Measurements from ENCODE around the gene ASB2.

The ASB2 gene

DNA sequence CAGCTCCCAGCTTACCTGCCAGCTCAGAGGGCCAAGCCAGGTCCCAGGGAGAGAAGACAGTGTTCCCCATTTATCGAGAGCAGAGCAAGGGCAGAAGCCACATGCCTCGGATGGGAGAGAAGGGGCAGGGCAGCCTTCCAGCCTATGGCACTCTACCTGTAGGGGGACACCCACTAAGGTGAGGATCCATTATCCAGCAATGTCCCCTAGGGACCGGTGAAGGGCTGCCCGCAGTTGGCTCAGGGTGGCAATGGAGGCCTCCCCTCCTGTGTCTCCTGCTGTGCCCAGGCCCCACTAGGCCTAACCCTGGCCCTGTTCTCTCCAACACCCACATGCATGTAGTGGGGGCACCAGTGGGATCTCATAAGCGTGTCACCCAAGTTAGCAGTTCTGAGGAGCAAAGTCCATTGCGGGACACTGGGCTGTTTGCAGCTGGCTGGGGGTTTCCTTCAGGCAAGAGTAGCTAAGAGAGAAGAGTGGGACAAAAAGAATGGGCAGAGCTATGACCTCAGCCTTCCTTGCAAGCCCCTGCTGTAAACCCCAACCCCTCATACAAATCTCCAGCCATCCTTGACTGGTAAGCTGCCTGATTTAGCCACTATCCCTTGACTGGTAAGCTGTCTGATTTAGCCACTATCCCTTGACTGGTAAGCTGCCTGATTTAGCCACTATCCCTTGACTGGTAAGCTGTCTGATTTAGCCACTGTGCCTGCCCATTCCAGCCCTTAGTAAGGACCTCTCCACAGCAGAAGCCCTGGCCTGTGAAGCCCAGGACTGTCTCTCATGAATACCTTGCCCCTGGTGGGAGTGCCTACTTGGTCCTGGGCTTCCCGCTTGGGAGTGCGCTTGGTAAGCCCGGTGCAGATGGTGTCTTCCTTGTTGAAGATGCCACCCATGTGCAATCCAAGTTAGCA, 5.2 kb upstream of the ASB2 start:
- Histone ChIP-seq H3K4me1 (ENCODE audit: control insufficient read depth, insufficient read depth, low read length) (peaks cover 14% of the 10 kb centered on the region), H3K27me3 (ENCODE audit: control insufficient read depth, insufficient read depth, low read length, poor library complexity, severe bottlenecking) (no peaks in the 10 kb centered on the region), H3K36me3 (ENCODE audit: control insufficient read depth, insufficient read depth, low read length) (no peaks in the 10 kb centered on the region), H3K27ac (ENCODE audit: insufficient read depth, low read depth, low read length, poor library complexity, severe bottlenecking) (no peak overlapping the region), H3K9me3 (ENCODE audit: control insufficient read depth, low read length) (no peaks in the 10 kb centered on the region), H3K4me3 (ENCODE audit: insufficient read depth, low read depth, low read length) (no peak overlapping the region)
- WGBS, 2 experiments = 94 to 95% methylated on average over 9 of the region's 9 CpGs

DNA sequence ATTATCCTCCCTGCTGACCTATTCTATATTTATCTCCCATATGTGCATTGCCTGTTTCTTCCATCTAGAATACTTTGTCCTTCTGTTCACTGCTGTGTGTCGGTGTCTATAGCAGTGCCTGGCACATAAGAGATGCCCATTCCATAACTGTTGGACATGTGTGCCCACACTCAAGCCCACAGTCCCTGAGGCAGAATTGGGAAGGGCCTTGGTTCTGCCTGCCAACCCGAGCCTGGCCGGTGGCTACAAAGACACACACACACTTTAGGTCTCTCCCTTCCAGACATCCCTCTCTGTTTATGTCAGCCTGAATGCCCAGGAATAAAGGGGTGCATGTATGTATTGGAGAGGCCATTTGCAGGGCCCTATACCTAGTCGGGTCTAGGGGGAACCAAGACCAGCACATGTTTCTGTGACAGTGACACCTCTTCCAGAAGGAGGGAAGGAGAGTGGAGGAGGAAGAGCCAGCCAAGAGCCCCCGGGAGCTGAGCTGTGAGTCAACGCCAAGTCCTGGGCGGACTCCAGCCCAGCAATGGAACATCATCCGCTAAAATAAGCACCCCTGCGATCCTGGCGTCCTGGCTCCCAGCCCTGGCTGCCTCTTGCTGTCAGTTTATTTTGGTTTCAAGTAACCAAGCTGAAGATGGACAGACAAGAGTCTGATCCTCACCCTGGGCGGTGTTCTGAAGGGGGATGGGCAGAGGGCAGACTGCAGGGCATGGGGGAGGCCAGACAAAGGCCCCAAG, 4.3 kb upstream of the ASB2 start:
- Histone ChIP-seq H3K36me3 (ENCODE audit: control insufficient read depth, insufficient read depth, low read length) (no peaks in the 10 kb centered on the region), H3K9me3 (ENCODE audit: control insufficient read depth, low read length) (no peaks in the 10 kb centered on the region), H3K27ac (ENCODE audit: insufficient read depth, low read depth, low read length, poor library complexity, severe bottlenecking) (no peak overlapping the region), H3K4me1 (ENCODE audit: control insufficient read depth, insufficient read depth, low read length) (peaks cover 18% of the 10 kb centered on the region), H3K4me3 (ENCODE audit: insufficient read depth, low read depth, low read length) (no peak overlapping the region), H3K27me3 (ENCODE audit: control insufficient read depth, insufficient read depth, low read length, poor library complexity, severe bottlenecking) (no peaks in the 10 kb centered on the region)
- 94% methylated on average over 11 of the region's 11 CpGs for WGBS, 2 experiments

DNA sequence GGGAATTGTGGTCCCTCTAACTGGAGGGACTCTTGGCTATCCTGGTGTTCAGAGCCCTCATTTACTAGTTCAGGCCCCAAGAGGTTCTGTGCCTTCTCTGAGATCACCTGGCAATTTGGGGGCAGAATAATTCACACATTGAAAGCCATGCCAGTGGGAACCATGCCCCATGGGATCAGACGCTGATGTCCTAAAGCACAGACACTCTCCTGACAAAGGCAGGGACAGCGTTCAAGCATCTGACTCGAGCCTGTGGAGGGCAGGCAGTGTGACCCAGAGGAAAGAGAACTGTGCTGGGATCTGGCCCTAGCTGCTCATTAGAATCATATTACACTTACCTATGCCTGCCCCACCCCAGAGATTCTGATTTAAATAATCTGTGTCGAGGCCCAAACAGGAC, 2.4 kb upstream of the ASB2 start:
- no peaks in the 10 kb centered on the region for H3K27me3 ChIP-seq (ENCODE audit: control insufficient read depth, insufficient read depth, low read length, poor library complexity, severe bottlenecking)
- no peaks in the 10 kb centered on the region for H3K9me3 ChIP-seq (ENCODE audit: control insufficient read depth, low read length)
- H3K4me3 ChIP-seq (ENCODE audit: insufficient read depth, low read depth, low read length) = no peak overlapping the region
- no peaks in the 10 kb centered on the region for H3K36me3 ChIP-seq (ENCODE audit: control insufficient read depth, insufficient read depth, low read length)
- 76 to 79% methylated on average over 4 of the region's 4 CpGs for WGBS, 2 experiments
- no peak overlapping the region for H3K27ac ChIP-seq (ENCODE audit: insufficient read depth, low read depth, low read length, poor library complexity, severe bottlenecking)
- peaks cover 13% of the 10 kb centered on the region for H3K4me1 ChIP-seq (ENCODE audit: control insufficient read depth, insufficient read depth, low read length)

DNA sequence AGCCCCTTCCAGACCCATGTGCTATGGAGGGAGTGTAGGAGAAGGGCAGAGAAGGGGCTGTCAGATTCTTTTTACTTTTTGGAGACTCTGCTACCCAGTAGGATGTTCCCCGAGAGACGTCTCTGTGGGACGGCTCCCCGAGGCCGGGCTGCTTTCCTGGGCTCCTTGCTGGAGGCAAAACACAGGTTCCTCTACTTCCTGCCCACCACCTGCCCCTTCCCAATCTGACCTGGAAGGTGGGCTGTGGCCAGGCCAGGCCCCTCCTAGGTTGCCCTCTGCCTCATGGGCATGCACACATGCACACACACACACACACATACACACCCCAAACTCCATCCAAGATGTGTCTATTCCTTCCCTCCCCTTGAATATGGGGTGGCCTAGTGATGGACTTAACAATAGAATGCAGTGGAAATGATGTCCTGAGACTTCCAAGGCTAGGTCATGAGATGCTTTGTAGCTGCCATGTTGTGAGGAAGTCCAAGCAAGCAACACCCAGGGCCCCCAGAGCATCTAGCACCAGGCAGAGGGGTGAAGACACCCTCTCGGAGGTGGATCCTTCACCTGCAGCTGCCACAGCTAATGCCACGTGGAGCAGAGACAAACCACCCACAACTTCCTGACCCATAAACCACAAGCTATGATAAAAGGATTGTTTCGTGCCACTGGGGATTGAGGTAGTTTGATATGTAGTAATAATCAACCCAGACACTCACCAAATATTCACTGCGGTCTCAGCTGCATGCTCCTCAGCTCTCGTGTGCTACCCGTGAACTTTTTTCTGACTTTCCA, 1.6 kb upstream of the ASB2 start:
- no peaks in the 10 kb centered on the region for H3K36me3 ChIP-seq (ENCODE audit: control insufficient read depth, insufficient read depth, low read length)
- H3K4me3 ChIP-seq (ENCODE audit: insufficient read depth, low read depth, low read length) = no peak overlapping the region
- 96% methylated on average over 10 of the region's 11 CpGs for WGBS, 2 experiments
- H3K9me3 ChIP-seq (ENCODE audit: control insufficient read depth, low read length) = no peaks in the 10 kb centered on the region
- H3K27me3 ChIP-seq (ENCODE audit: control insufficient read depth, insufficient read depth, low read length, poor library complexity, severe bottlenecking) = no peaks in the 10 kb centered on the region
- H3K4me1 ChIP-seq (ENCODE audit: control insufficient read depth, insufficient read depth, low read length) = peaks cover 13% of the 10 kb centered on the region
- no peak overlapping the region for H3K27ac ChIP-seq (ENCODE audit: insufficient read depth, low read depth, low read length, poor library complexity, severe bottlenecking)

DNA sequence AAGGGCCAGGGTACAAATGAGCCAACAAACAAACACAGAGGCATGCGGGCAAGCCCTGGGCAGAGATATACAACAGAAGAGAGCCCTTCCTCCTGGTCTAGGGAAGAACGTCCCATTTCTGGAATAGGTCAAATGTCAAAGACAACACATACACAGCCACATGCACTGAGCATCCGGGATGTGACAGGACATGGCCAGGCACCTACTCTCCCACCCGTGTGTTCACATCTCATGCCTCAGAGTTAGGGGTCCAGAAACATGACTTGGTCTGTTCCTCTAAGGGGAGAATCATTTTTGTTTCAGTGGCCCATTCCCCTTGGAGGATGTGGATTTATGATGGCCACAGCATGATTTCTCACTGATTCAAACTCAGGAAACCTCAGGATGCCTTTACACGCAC, 801 bp upstream of the ASB2 start:
- Histone ChIP-seq H3K4me3 (ENCODE audit: insufficient read depth, low read depth, low read length) (no peak overlapping the region), H3K9me3 (ENCODE audit: control insufficient read depth, low read length) (no peaks in the 10 kb centered on the region), H3K36me3 (ENCODE audit: control insufficient read depth, insufficient read depth, low read length) (no peaks in the 10 kb centered on the region), H3K27ac (ENCODE audit: insufficient read depth, low read depth, low read length, poor library complexity, severe bottlenecking) (no peak overlapping the region), H3K27me3 (ENCODE audit: control insufficient read depth, insufficient read depth, low read length, poor library complexity, severe bottlenecking) (no peaks in the 10 kb centered on the region), H3K4me1 (ENCODE audit: control insufficient read depth, insufficient read depth, low read length) (peaks cover 8% of the 10 kb centered on the region)
- WGBS, 2 experiments = 91 to 93% methylated on average over 5 of the region's 5 CpGs

DNA sequence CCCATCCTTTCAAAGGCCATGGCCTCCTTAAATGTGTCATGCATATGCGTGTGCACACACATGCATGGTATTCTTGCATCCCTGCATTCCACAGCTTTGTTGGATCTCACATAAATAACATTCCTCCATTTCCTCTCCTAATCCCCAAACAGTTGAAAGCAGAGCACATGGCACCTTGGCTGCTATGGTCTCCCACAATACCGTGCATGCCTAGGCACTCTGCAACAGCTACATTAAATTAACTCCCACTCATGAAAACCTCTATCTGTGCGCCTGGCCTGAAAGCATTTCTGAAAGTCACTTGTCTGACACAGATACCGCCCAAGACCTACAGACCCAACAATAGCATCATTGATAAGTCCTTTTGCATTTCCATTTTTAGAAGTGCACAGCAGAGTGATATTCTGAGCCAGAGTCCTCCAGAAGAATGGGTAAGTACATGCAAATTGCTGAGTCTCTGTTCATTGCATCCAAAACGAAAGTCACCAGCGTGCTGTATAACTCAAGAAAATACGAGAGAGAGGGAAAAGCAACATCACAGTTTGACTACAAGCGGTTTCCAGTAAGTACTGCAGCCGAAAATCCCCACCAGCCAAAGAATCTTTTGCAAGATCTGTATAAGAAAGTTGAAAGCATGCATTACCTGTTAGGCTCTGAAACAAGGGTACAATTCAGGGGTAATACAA, 436 bp downstream of the ASB2 start:
- Histone ChIP-seq H3K4me1 (ENCODE audit: control insufficient read depth, insufficient read depth, low read length) (peaks cover 6% of the 10 kb centered on the region), H3K9me3 (ENCODE audit: control insufficient read depth, low read length) (no peaks in the 10 kb centered on the region), H3K27me3 (ENCODE audit: control insufficient read depth, insufficient read depth, low read length, poor library complexity, severe bottlenecking) (no peaks in the 10 kb centered on the region), H3K4me3 (ENCODE audit: insufficient read depth, low read depth, low read length) (no peak overlapping the region), H3K27ac (ENCODE audit: insufficient read depth, low read depth, low read length, poor library complexity, severe bottlenecking) (no peak overlapping the region), H3K36me3 (ENCODE audit: control insufficient read depth, insufficient read depth, low read length) (no peaks in the 10 kb centered on the region)
- WGBS, 2 experiments = 76 to 78% methylated on average over 9 of the region's 9 CpGs

DNA sequence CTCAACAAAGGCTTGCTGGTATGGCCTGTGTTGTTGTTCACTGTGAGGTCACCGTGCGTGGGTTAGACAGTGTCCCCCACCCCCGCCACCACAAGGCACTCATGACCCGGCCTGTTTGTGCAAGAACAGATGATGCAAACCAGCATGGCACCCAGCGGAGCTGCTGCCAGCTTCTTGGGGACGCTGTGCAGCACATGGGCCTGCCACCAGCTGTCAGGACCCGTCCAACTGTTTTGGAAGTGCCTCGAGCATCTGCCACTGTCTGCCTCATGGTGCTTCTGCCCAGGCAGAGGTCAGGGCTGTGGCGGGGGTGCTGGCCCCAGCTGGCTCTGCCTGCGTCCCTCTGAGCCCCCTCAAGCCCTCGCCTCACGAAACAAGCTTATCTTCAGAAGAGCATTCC, 1.5 kb downstream of the ASB2 start:
- Histone ChIP-seq H3K4me3 (ENCODE audit: insufficient read depth, low read depth, low read length) (no peak overlapping the region), H3K36me3 (ENCODE audit: control insufficient read depth, insufficient read depth, low read length) (no peaks in the 10 kb centered on the region), H3K4me1 (ENCODE audit: control insufficient read depth, insufficient read depth, low read length) (peaks cover 6% of the 10 kb centered on the region), H3K27me3 (ENCODE audit: control insufficient read depth, insufficient read depth, low read length, poor library complexity, severe bottlenecking) (no peaks in the 10 kb centered on the region), H3K27ac (ENCODE audit: insufficient read depth, low read depth, low read length, poor library complexity, severe bottlenecking) (no peak overlapping the region), H3K9me3 (ENCODE audit: control insufficient read depth, low read length) (no peaks in the 10 kb centered on the region)
- 93% methylated on average over 12 of the region's 12 CpGs for WGBS, 2 experiments

DNA sequence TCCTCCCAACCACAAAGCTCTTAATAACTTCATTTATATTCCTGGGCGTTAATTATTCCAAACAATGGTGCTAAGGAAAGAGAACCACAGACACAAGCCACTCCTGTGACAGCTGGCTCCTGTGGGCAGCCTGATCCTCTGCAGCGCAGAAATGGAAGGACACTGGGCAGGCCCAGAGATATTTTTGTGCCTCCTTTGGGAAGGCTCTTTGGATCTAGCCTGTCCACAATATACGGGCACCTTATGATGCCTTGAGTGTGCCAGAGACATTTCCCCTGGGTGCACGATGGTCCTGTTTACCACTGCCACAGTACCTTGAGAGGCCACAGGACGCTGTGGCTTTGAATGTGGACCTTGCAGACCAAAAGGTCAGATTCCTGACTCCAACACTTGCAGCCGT, 2.1 kb downstream of the ASB2 start:
- Histone ChIP-seq H3K27ac (ENCODE audit: insufficient read depth, low read depth, low read length, poor library complexity, severe bottlenecking) (no peak overlapping the region), H3K4me1 (ENCODE audit: control insufficient read depth, insufficient read depth, low read length) (peaks cover 6% of the 10 kb centered on the region), H3K27me3 (ENCODE audit: control insufficient read depth, insufficient read depth, low read length, poor library complexity, severe bottlenecking) (no peaks in the 10 kb centered on the region), H3K36me3 (ENCODE audit: control insufficient read depth, insufficient read depth, low read length) (no peaks in the 10 kb centered on the region), H3K4me3 (ENCODE audit: insufficient read depth, low read depth, low read length) (no peak overlapping the region), H3K9me3 (ENCODE audit: control insufficient read depth, low read length) (no peaks in the 10 kb centered on the region)
- WGBS, 2 experiments = 93 to 95% methylated on average over 6 of the region's 6 CpGs

DNA sequence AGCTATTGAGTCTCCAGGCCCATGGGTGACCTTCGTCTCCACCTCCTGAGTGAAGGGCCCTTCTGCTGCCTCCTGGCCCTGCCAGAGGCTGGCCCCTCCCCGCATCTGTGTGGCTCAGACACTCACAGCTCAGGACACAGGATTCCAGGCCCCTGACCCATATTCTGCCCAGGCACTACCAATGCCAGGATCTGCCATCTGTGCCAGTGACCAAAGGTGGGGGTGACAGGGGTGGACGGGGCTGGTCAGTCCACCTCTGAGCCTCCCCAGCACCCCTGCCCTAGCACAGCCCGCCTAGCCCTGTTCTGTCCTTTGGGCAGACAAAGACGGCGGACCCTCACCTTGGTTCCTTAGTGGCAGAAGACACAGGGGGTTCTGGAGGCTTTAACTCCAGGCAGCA, 2.8 kb downstream of the ASB2 start:
- Histone ChIP-seq H3K9me3 (ENCODE audit: control insufficient read depth, low read length) (no peaks in the 10 kb centered on the region), H3K4me3 (ENCODE audit: insufficient read depth, low read depth, low read length) (no peak overlapping the region), H3K36me3 (ENCODE audit: control insufficient read depth, insufficient read depth, low read length) (no peaks in the 10 kb centered on the region), H3K27ac (ENCODE audit: insufficient read depth, low read depth, low read length, poor library complexity, severe bottlenecking) (no peak overlapping the region), H3K27me3 (ENCODE audit: control insufficient read depth, insufficient read depth, low read length, poor library complexity, severe bottlenecking) (no peaks in the 10 kb centered on the region), H3K4me1 (ENCODE audit: control insufficient read depth, insufficient read depth, low read length) (peaks cover 6% of the 10 kb centered on the region)
- WGBS, 2 experiments = 87 to 94% methylated on average over 6 of the region's 6 CpGs

Measured in ectodermal cell (in vitro differentiated cells).